ENCODE data around the gene KRT77. TPM values are rescaled to one million over a fixed set of nuclear protein-coding genes. Genes with fewer than 3 reads are reported as not detected.
"Not testable (repeated sequence)": the region's sequence is repeated elsewhere in the genome, so short reads cannot be mapped to it uniquely, and the experiment has no call there.

Gene KRT77
- total RNA-seq, 1 experiment from 2014 or later: not detected

- no peak for DNase-seq (ENCODE audit: low spot score)
Observed at GRCh38 chr12:52676163-52676562, 27.2 kb downstream of the KRT77 start.

- DNase-seq (ENCODE audit: low spot score): no peak
Observed at GRCh38 chr12:52675301-52675701, 28.0 kb downstream of the KRT77 start.

- no peak for DNase-seq (ENCODE audit: low spot score)
Observed at GRCh38 chr12:52674433-52674775, 28.9 kb downstream of the KRT77 start.

GRCh38 chr12:52673713-52674432 is 29.5 kb downstream of the KRT77 start:
- no peak for DNase-seq (ENCODE audit: low spot score)

- no peak for DNase-seq (ENCODE audit: low spot score)
Observed at GRCh38 chr12:52673217-52673616, 30.1 kb downstream of the KRT77 start.

- peak; percentile 92 for DNase-seq (ENCODE audit: low spot score)
Observed at GRCh38 chr12:52672321-52672933, 30.9 kb downstream of the KRT77 start.

GRCh38 chr12:52670961-52671360 is 32.4 kb downstream of the KRT77 start:
- DNase-seq (ENCODE audit: low spot score): no peak

- DNase-seq (ENCODE audit: low spot score): no peak
Observed at GRCh38 chr12:52670506-52670905, 32.8 kb downstream of the KRT77 start.

- not testable (repeated sequence) for DNase-seq (ENCODE audit: low spot score)
Observed at GRCh38 chr12:52669941-52670340, 33.4 kb downstream of the KRT77 start.

GRCh38 chr12:52669426-52669825 is 33.9 kb downstream of the KRT77 start:
- DNase-seq (ENCODE audit: low spot score): no peak

GRCh38 chr12:52667931-52668330 is 35.4 kb downstream of the KRT77 start:
- DNase-seq (ENCODE audit: low spot score): no peak

- DNase-seq (ENCODE audit: low spot score): no peak
Observed at GRCh38 chr12:52667509-52667908, 35.8 kb downstream of the KRT77 start.

GRCh38 chr12:52666471-52666870 is 36.9 kb downstream of the KRT77 start:
- no peak for DNase-seq (ENCODE audit: low spot score)

GRCh38 chr12:52663420-52663819 is 39.9 kb downstream of the KRT77 start:
- DNase-seq (ENCODE audit: low spot score): no peak

GRCh38 chr12:52662918-52663229 is 40.5 kb downstream of the KRT77 start:
- DNase-seq (ENCODE audit: low spot score): no peak

- no peak for DNase-seq (ENCODE audit: low spot score)
Observed at GRCh38 chr12:52662093-52662917, 41.0 kb downstream of the KRT77 start.

- no peak for DNase-seq (ENCODE audit: low spot score)
Observed at GRCh38 chr12:52661668-52662067, 41.7 kb downstream of the KRT77 start.

GRCh38 chr12:52660934-52661499 is 42.3 kb downstream of the KRT77 start:
- DNase-seq (ENCODE audit: low spot score): no peak

- DNase-seq (ENCODE audit: low spot score): no peak
Observed at GRCh38 chr12:52659951-52660350, 43.4 kb downstream of the KRT77 start.

- no peak for DNase-seq (ENCODE audit: low spot score)
Observed at GRCh38 chr12:52659395-52659794, 43.9 kb downstream of the KRT77 start.

GRCh38 chr12:52658196-52658595 is 45.1 kb downstream of the KRT77 start:
- no peak for DNase-seq (ENCODE audit: low spot score)

GRCh38 chr12:52657250-52657902 is 45.9 kb downstream of the KRT77 start:
- DNase-seq (ENCODE audit: low spot score): no peak

Data from A172 (cell line).